ENCODE results near the gene BYSL. TPM values are rescaled to one million over a fixed set of nuclear protein-coding genes. Genes with fewer than 3 reads are reported as not detected.
"Not testable (repeated sequence)": the region's sequence is repeated elsewhere in the genome, so short reads cannot be mapped to it uniquely, and the experiment has no call there.

Gene BYSL
- total and polyA plus RNA-seq, 8 donors = 12.6 to 24.9 (median 23.6) TPM

DNA sequence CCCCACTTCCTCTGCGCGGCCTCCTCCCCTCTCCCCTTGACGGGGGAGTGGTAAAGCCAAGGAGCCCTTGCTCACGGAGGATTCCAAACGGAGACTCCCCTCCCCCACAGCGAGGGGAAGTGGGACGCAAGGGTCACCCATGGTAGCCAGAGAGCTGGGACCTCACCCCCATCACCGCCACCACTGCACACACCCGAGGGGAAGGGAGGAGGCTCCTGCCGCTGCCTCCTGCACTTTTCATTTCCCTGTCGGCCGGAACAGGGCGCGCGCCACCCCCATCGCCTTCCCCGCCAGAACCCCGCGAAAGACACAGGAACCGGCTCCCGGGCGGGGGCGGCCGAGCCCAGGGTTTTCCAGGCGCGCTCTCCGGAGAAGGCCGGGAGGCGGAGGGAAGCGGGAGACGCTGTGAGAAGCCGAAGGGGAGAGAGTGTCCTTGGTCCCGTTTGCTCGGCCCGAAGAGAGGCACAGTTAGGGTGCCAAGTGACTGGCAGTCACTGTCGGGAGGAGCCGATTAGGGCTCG lies 19.5 kb downstream of the BYSL start:
- H3K36me3 ChIP-seq = peaks cover 0 to 17% of the 10 kb centered on the region in 2 donors
- ATAC-seq = peak; percentile 15
- H3K27me3 ChIP-seq = no peaks in the 10 kb centered on the region
- TF ChIP-seq CTCF (IDR thresholded peaks at IDR 0.05) = no peak
- peak overlapping the region; percentile 88 to 99 for H3K4me3 ChIP-seq
- intact Hi-C loops (cut with DNase I) = no loop called here
- peak overlapping the region; percentile 77 to 94 for H3K27ac ChIP-seq
- no peaks in the 10 kb centered on the region for H3K9me3 ChIP-seq
- peak in 3 of 4 donors; percentile 38 to 90 (median 59) for DNase-seq
- H3K4me1 ChIP-seq = peaks cover 47 to 75% of the 10 kb centered on the region in 2 donors

- intact Hi-C loops (cut with DNase I) = no loop called here
- H3K27ac ChIP-seq = peak within 1 kb of the TSS; percentile 82 to 94
- ATAC-seq (peak; percentile 91), DNase-seq (peak; percentile 90 to 99 (median 94))
- peaks cover 0 to 10% of the 10 kb centered on the region in 2 donors for H3K36me3 ChIP-seq
- no peaks in the 10 kb centered on the region for H3K9me3 ChIP-seq
- no peak for TF ChIP-seq CTCF (IDR thresholded peaks at IDR 0.05)
- no peaks in the 10 kb centered on the region for H3K27me3 ChIP-seq
- peak within 1 kb of the TSS; percentile 88 to 99 for H3K4me3 ChIP-seq
- H3K4me1 ChIP-seq = peaks cover 41 to 68% of the 10 kb centered on the region in 2 donors
Measured at GRCh38 chr6:41941280-41942066, 20.2 kb downstream of the BYSL start, which contains the start of gene CCND3. TSS of gene CCND3 (minus strand) at chr6:41941808. CDS start at chr6:41941649, 159 bp downstream.

DNA sequence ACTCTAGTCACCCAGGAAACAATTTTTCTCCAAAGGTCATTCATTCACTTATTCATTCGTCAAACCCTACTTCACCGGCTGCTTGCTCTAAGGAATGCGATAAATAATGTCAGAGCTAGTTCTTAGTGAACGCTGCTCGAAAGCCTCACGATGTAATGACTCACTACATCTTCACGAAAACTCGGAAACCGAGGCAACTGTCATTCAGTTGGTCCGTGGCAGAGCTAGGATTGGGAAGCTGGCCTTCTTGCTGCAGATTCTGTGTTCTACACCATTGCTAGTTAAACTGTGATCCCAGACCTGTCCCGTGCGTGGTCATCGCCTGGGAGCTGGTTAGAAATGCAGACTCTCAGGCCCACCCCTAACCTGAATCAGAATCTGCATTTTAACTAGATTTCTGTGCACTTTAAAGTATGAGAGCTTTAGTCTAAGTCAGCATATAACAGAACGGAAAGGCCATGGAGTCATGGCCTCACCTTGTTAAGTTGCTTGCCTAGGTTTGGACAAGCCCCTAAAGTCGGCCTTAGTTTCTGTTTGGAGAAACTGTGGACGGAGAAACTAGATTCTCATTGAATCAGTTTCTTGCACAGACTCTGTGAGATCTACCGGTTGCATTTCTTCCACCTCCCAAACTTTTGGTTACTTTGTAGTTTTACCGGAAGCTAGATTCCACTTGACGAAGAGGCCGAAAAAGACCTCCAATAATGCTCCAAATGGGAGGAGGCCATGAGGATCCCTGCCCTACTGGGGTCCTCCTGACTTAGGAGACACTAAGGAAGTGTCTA lies 21.0 kb downstream of the BYSL start:
- H3K4me3 ChIP-seq = peak overlapping the region; percentile 88 to 99
- ATAC-seq (peak; percentile 10), DNase-seq (no peak)
- H3K4me1 ChIP-seq = peaks cover 34 to 60% of the 10 kb centered on the region in 2 donors
- H3K36me3 ChIP-seq = peaks cover 0 to 3% of the 10 kb centered on the region in 2 donors
- intact Hi-C loops (cut with DNase I) = no loop called here
- H3K27ac ChIP-seq = peak overlapping the region; percentile 82 to 94
- H3K27me3 ChIP-seq = no peaks in the 10 kb centered on the region
- H3K9me3 ChIP-seq = no peaks in the 10 kb centered on the region
- no peak for TF ChIP-seq CTCF (IDR thresholded peaks at IDR 0.05)

GRCh38 chr6:41942882-41943281 lies 21.6 kb downstream of the BYSL start:
- H3K9me3 ChIP-seq; intact Hi-C loops (cut with DNase I); DNase-seq; H3K4me3 ChIP-seq; H3K27me3 ChIP-seq; ATAC-seq; H3K36me3 ChIP-seq: not testable (repeated sequence)
- peaks cover 32 to 54% of the 10 kb centered on the region in 2 donors for H3K4me1 ChIP-seq
- H3K27ac ChIP-seq = peak overlapping the region in 1 of 2 donors; percentile 94

GRCh38 chr6:41943456-41943855 lies 22.2 kb downstream of the BYSL start:
- no peak for TF ChIP-seq CTCF (IDR thresholded peaks at IDR 0.05)
- Histone ChIP-seq H3K36me3 (no peaks in the 10 kb centered on the region), H3K9me3 (no peaks in the 10 kb centered on the region), H3K27ac (no peak overlapping the region), H3K4me3 (no peak overlapping the region), H3K27me3 (no peaks in the 10 kb centered on the region), H3K4me1 (peaks cover 27 to 48% of the 10 kb centered on the region in 2 donors)
- intact Hi-C loops (cut with DNase I) = no loop called here
- DNase-seq (no peak), ATAC-seq (no peak)

Measured in left lung (tissue), 10 donors.